ENCODE data around the gene NOP16. TPM values are rescaled to one million over a fixed set of nuclear protein-coding genes. Genes with fewer than 3 reads are reported as not detected.

The NOP16 gene
- total RNA-seq, 1 donor from 2014 or later = 46.3 TPM

GRCh38 chr5:176389135-176390123 lies 1.0 kb upstream of the NOP16 start:
- TF ChIP-seq, protein P1, sequence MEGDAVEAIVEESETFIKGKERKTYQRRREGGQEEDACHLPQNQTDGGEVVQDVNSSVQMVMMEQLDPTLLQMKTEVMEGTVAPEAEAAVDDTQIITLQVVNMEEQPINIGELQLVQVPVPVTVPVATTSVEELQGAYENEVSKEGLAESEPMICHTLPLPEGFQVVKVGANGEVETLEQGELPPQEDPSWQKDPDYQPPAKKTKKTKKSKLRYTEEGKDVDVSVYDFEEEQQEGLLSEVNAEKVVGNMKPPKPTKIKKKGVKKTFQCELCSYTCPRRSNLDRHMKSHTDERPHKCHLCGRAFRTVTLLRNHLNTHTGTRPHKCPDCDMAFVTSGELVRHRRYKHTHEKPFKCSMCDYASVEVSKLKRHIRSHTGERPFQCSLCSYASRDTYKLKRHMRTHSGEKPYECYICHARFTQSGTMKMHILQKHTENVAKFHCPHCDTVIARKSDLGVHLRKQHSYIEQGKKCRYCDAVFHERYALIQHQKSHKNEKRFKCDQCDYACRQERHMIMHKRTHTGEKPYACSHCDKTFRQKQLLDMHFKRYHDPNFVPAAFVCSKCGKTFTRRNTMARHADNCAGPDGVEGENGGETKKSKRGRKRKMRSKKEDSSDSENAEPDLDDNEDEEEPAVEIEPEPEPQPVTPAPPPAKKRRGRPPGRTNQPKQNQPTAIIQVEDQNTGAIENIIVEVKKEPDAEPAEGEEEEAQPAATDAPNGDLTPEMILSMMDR (IDR thresholded peaks at IDR 0.05; ENCODE audit: insufficient read depth, low read depth, low read length) = no peak
- TF ChIP-seq EZH2 (IDR thresholded peaks at IDR 0.05; ENCODE audit: insufficient read depth, low read length) = no peak
- peak overlapping the region; percentile 100 for H3K4me3 Mint-ChIP-seq (ENCODE audit: unreplicated experiment)
- Histone ChIP-seq H2AFZ (ENCODE audit: low read depth, low read length) (peak overlapping the region; percentile 72), H3K4me1 (ENCODE audit: insufficient read depth, low read length) (peaks cover 13% of the 10 kb centered on the region), H4K20me1 (ENCODE audit: insufficient read depth, low read length) (peaks cover 30% of the 10 kb centered on the region), H3K4me3 (ENCODE audit: insufficient read depth, low read depth, low read length) (peak overlapping the region; percentile 76), H3K36me3 (ENCODE audit: insufficient read depth, low read length) (peaks cover 15% of the 10 kb centered on the region), H3K4me2 (ENCODE audit: low read length) (peak overlapping the region; percentile 93), H3K27me3 (ENCODE audit: insufficient read depth, low read length) (no peaks in the 10 kb centered on the region), H3K9ac (ENCODE audit: low read length) (peak overlapping the region; percentile 95), H3K79me2 (ENCODE audit: insufficient read depth, low read length) (peaks cover 48% of the 10 kb centered on the region), H3K27ac (ENCODE audit: low read depth, low read length) (peak overlapping the region; percentile 95), H3K9me3 (ENCODE audit: insufficient read depth, low read depth, low read length) (no peaks in the 10 kb centered on the region)
- H3K27me3 Mint-ChIP-seq (ENCODE audit: low read depth, unreplicated experiment) = no peaks in the 10 kb centered on the region
- H3K4me1 Mint-ChIP-seq (ENCODE audit: low read depth, unreplicated experiment) = peaks cover 7% of the 10 kb centered on the region
- DNase-seq (ENCODE audit: low read depth) (no peak), FAIRE-seq (no peak)
- peaks cover 11% of the 10 kb centered on the region for H3K36me3 Mint-ChIP-seq (ENCODE audit: low read depth, unreplicated experiment)
- H3K9me3 Mint-ChIP-seq (ENCODE audit: unreplicated experiment) = no peaks in the 10 kb centered on the region
- peak overlapping the region; percentile 100 for H3K27ac Mint-ChIP-seq (ENCODE audit: unreplicated experiment)

DNA sequence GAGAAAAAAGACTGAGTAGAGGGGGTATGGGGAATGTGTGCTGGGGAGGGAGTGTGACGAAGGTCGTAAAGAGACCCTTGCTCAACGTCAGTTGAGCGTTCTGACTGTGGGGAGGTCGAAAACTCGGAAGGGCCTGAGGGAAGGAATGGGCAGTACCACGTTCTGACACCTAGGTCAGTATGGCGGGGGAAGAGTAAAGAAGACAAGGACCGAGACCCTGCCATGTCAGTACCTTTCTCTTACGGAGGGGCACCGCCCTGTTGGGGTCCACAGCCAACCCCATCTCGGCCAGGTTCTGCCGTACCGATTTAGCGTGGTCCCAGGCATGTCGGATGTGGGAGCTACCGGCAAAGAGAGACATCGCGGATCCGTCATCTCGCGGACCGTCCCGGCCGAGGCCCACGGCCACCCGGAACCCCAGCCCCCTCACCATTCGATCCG lies 375 bp downstream of the NOP16 start:
- peaks cover 23% of the 10 kb centered on the region for H3K36me3 ChIP-seq (ENCODE audit: insufficient read depth, low read length)
- Mint-ChIP-seq H3K36me3 (ENCODE audit: low read depth, unreplicated experiment) (peaks cover 11% of the 10 kb centered on the region), H3K27ac (ENCODE audit: unreplicated experiment) (peak overlapping the region; percentile 100), H3K9me3 (ENCODE audit: unreplicated experiment) (no peaks in the 10 kb centered on the region), H3K4me3 (ENCODE audit: unreplicated experiment) (peak overlapping the region; percentile 100), H3K27me3 (ENCODE audit: low read depth, unreplicated experiment) (no peaks in the 10 kb centered on the region), H3K4me1 (ENCODE audit: low read depth, unreplicated experiment) (peaks cover 7% of the 10 kb centered on the region)
- TF ChIP-seq, protein P1 (IDR thresholded peaks at IDR 0.05; ENCODE audit: insufficient read depth, low read depth, low read length) = no peak
- no peak for TF ChIP-seq EZH2 (IDR thresholded peaks at IDR 0.05; ENCODE audit: insufficient read depth, low read length)
- DNase-seq (ENCODE audit: low read depth) (peak; percentile 3), FAIRE-seq (no peak)
- H3K9ac ChIP-seq (ENCODE audit: low read length) = peak overlapping the region; percentile 95
- no peaks in the 10 kb centered on the region for H3K27me3 ChIP-seq (ENCODE audit: insufficient read depth, low read length)
- H3K9me3 ChIP-seq (ENCODE audit: insufficient read depth, low read depth, low read length) = no peaks in the 10 kb centered on the region
- peaks cover 54% of the 10 kb centered on the region for H3K79me2 ChIP-seq (ENCODE audit: insufficient read depth, low read length)
- H3K27ac ChIP-seq (ENCODE audit: low read depth, low read length) = peak overlapping the region; percentile 95
- peaks cover 13% of the 10 kb centered on the region for H3K4me1 ChIP-seq (ENCODE audit: insufficient read depth, low read length)
- peak overlapping the region; percentile 93 for H3K4me2 ChIP-seq (ENCODE audit: low read length)
- H4K20me1 ChIP-seq (ENCODE audit: insufficient read depth, low read length) = peaks cover 42% of the 10 kb centered on the region
- peak overlapping the region; percentile 76 for H3K4me3 ChIP-seq (ENCODE audit: insufficient read depth, low read depth, low read length)
- H2AFZ ChIP-seq (ENCODE audit: low read depth, low read length) = peak overlapping the region; percentile 73
